ENCODE measurements around the gene MTHFD2L. TPM values are rescaled to one million over a fixed set of nuclear protein-coding genes. Genes with fewer than 3 reads are reported as not detected.

MTHFD2L gene
- total RNA-seq, 1 experiment from 2014 or later: 8.9 TPM

DNA sequence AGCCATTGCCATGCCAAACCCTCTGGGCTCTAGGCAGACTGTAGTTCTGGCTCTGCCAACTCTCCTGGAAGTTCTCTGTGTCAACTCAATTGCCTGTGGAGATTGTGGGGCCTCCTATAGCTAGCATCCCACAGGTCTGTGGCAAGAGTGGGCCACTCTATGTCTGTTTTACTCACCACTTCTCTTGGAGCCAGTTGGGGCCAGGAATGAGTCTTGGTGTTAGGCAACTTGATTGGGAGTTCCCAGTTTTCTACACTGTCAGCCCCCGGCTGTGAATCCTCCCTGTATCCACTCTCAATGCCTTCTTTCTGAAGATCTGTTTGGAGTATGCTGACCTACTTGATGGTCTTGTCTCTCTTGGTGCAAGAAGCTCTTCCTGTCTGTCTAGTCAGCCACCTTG is 102.1 kb downstream of the MTHFD2L start:
- H2AFZ ChIP-seq: no peak overlapping the region
- H3K4me3 ChIP-seq: no peak overlapping the region
- ChIA-PET POLR2A (ENCODE audit: unreplicated experiment) (no interaction called here), CTCF (no interaction called here)
- no TSS peak for BruUV-seq (replicated peaks)
- no peak overlapping the region for H3K27ac ChIP-seq
- H3K36me3 ChIP-seq (ENCODE audit: low read depth): no peaks in the 10 kb centered on the region
- intact Hi-C loops (cut with micrococcal nuclease; ENCODE audit: unreplicated experiment): no loop called here
- no peaks in the 10 kb centered on the region for H3F3A ChIP-seq (ENCODE audit: insufficient read depth, low read depth)
- no peaks in the 10 kb centered on the region for H3K9me3 ChIP-seq (ENCODE audit: insufficient read depth, low read depth)
- H4K20me1 ChIP-seq (ENCODE audit: insufficient read depth): no peaks in the 10 kb centered on the region
- H3K79me2 ChIP-seq (ENCODE audit: low read depth): no peaks in the 10 kb centered on the region
- H3K27me3 ChIP-seq (ENCODE audit: insufficient read depth, low read depth): no peaks in the 10 kb centered on the region
- no peak for TF ChIP-seq EZH2 (IDR thresholded peaks at IDR 0.05; ENCODE audit: low read depth)
- TF ChIP-seq, protein P1, sequence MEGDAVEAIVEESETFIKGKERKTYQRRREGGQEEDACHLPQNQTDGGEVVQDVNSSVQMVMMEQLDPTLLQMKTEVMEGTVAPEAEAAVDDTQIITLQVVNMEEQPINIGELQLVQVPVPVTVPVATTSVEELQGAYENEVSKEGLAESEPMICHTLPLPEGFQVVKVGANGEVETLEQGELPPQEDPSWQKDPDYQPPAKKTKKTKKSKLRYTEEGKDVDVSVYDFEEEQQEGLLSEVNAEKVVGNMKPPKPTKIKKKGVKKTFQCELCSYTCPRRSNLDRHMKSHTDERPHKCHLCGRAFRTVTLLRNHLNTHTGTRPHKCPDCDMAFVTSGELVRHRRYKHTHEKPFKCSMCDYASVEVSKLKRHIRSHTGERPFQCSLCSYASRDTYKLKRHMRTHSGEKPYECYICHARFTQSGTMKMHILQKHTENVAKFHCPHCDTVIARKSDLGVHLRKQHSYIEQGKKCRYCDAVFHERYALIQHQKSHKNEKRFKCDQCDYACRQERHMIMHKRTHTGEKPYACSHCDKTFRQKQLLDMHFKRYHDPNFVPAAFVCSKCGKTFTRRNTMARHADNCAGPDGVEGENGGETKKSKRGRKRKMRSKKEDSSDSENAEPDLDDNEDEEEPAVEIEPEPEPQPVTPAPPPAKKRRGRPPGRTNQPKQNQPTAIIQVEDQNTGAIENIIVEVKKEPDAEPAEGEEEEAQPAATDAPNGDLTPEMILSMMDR (conservative IDR thresholded peaks at IDR 0.05): no peak
- no peaks in the 10 kb centered on the region for H3K4me1 ChIP-seq (replicated peaks; ENCODE audit: insufficient read depth)
- H3K9me2 ChIP-seq (ENCODE audit: insufficient read depth): no peaks in the 10 kb centered on the region
- no peak overlapping the region for H3K4me2 ChIP-seq
- DNase-seq: no peak

DNA sequence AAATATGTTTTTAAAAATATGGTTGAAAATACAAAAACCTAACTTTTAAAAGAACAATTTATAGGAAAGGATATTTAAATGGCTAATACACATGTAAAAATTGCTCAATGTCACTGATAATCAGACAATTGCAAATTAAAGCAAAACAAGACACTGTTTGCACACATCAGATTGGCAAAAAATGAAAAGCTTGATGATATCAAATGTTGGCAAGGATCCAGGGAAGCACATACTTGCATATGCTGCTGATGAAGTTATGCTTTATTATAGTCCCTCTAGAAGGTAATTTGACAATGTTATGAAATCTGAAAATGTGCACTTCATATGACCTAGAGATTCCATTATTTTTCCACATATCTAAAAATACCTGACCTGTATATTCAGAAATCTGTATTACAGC is 104.6 kb downstream of the MTHFD2L start:
- Histone ChIP-seq H3K36me3 (ENCODE audit: low read depth) (no peaks in the 10 kb centered on the region), H3K4me2 (no peak overlapping the region), H3K9me2 (ENCODE audit: insufficient read depth) (no peaks in the 10 kb centered on the region), H3K4me1 (replicated peaks; ENCODE audit: insufficient read depth) (peaks cover 1% of the 10 kb centered on the region), H3K9me3 (ENCODE audit: insufficient read depth, low read depth) (no peaks in the 10 kb centered on the region), H3K27me3 (ENCODE audit: insufficient read depth, low read depth) (no peaks in the 10 kb centered on the region), H3K27ac (no peak overlapping the region), H3K79me2 (ENCODE audit: low read depth) (no peaks in the 10 kb centered on the region), H3K4me3 (no peak overlapping the region), H2AFZ (no peak overlapping the region), H4K20me1 (ENCODE audit: insufficient read depth) (no peaks in the 10 kb centered on the region), H3F3A (ENCODE audit: insufficient read depth, low read depth) (no peaks in the 10 kb centered on the region; the same call in 1 of the 2 replicates)
- BruUV-seq (replicated peaks): no TSS peak
- intact Hi-C loops (cut with micrococcal nuclease; ENCODE audit: unreplicated experiment): no loop called here
- ChIA-PET CTCF (interaction anchor here (0.6 kb wide), 1 partner anchor 32 kb away, joined by 3 read pairs; no protein-coding TSS in a partner anchor), POLR2A (ENCODE audit: unreplicated experiment) (no interaction called here)
- DNase-seq: no peak
- TF ChIP-seq, protein P1 (conservative IDR thresholded peaks at IDR 0.05): no peak
- no peak for TF ChIP-seq EZH2 (IDR thresholded peaks at IDR 0.05; ENCODE audit: low read depth)

DNA sequence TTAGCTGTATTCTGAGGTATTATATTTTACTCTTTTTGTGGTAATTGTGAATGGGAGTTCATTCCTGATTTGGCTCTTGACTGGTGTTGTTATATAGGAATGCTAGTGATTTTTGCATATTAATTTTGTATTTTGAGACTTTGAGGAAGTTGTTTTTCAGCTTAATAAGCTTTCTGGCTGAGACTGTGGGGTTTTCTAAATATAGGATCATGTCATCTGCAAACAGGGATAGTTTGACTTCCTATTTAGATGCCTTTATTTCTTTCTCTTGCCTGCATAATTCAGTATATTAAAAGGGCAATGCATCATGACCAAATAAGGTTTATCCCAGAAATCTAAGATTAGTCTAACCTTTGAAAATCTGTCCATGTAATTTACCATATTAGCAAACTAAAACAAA is 105.6 kb downstream of the MTHFD2L start:
- Histone ChIP-seq H3K4me1 (replicated peaks; ENCODE audit: insufficient read depth) (peaks cover 12% of the 10 kb centered on the region), H3K4me3 (no peak overlapping the region), H2AFZ (no peak overlapping the region), H3K27me3 (ENCODE audit: insufficient read depth, low read depth) (no peaks in the 10 kb centered on the region), H4K20me1 (ENCODE audit: insufficient read depth) (no peaks in the 10 kb centered on the region), H3K27ac (no peak overlapping the region), H3K36me3 (ENCODE audit: low read depth) (no peaks in the 10 kb centered on the region), H3K79me2 (ENCODE audit: low read depth) (no peaks in the 10 kb centered on the region), H3K9me3 (ENCODE audit: insufficient read depth, low read depth) (no peaks in the 10 kb centered on the region), H3K9me2 (ENCODE audit: insufficient read depth) (no peaks in the 10 kb centered on the region), H3F3A (ENCODE audit: insufficient read depth, low read depth) (peaks cover 10% of the 10 kb centered on the region; the same call in 1 of the 2 replicates), H3K4me2 (no peak overlapping the region)
- CTCF ChIA-PET: no interaction called here
- DNase-seq: no peak
- intact Hi-C loops (cut with micrococcal nuclease; ENCODE audit: unreplicated experiment): no loop called here
- TF ChIP-seq, protein P1 (conservative IDR thresholded peaks at IDR 0.05): no peak
- TF ChIP-seq EZH2 (IDR thresholded peaks at IDR 0.05; ENCODE audit: low read depth): no peak
- POLR2A ChIA-PET (ENCODE audit: unreplicated experiment): no interaction called here
- no TSS peak for BruUV-seq (replicated peaks)
